IMR-90 (cell line): Measurements from ENCODE around the gene TNNC2. TPM values are rescaled to one million over a fixed set of nuclear protein-coding genes. Genes with fewer than 3 reads are reported as not detected.

Experiments
- ATAC-seq: fragments of 200-7000 bp; cut with Tn5 transposase; 2 replicates; pipeline ENCODE4 v1.9.1; 2020; ENCODE audit warnings: low read depth, mild to moderate bottlenecking, moderate library complexity
- BruUV-seq: library from RNA; stranded (reverse); fragments of 400-500 nt; replicated peaks from 2 replicates; lab custom pipeline; 2021; lab: Mats Ljungman, UMichigan
- CTCF ChIA-PET: fragments of 300-600 bp; formaldehyde crosslinking; extraction: SDS; loops from one replicate; lab custom pipeline; 2021; ENCODE audit warnings: antibody characterized with exemption; lab: Yijun Ruan, JAX
- POLR2A ChIA-PET: fragments of 300-600 bp; sonication (Branson Sonifier 250); formaldehyde crosslinking; loops from one replicate; lab custom pipeline; 2022; ENCODE audit warnings: antibody characterized with exemption; ENCODE audit not compliant: unreplicated experiment; lab: Charles Lee
- DNase-seq: peaks from one replicate; pipeline ENCODE4 v3.0.0; 2013
- H2AFZ ChIP-seq: replicated peaks from 2 replicates; pipeline ENCODE3; 2013; ENCODE audit warnings: low read length, mild to moderate bottlenecking; ENCODE audit not compliant: poor library complexity
- H2AK5ac ChIP-seq: 2 replicates; pipeline ENCODE4 v1.6.1; 2013; ENCODE audit warnings: low read depth, low read length, inconsistent platforms
- H2AK9ac ChIP-seq: replicated peaks from 2 replicates; pipeline ENCODE3; 2013; ENCODE audit warnings: mild to moderate bottlenecking, low read depth, low read length, moderate library complexity; ENCODE audit not compliant: poor library complexity
- H2BK120ac ChIP-seq: 2 replicates; pipeline ENCODE4 v1.6.1; 2013; ENCODE audit warnings: low read depth, low read length, inconsistent platforms
- H2BK15ac ChIP-seq: 3 replicates; pipeline ENCODE4 v1.6.1; 2013; ENCODE audit warnings: low read depth, low read length, inconsistent platforms
- H2BK20ac ChIP-seq: 2 replicates; pipeline ENCODE4 v1.6.1; 2013; ENCODE audit warnings: low read depth, mild to moderate bottlenecking, inconsistent platforms, low read length, moderate library complexity
- H2BK5ac ChIP-seq: 2 replicates; pipeline ENCODE4 v1.6.1; 2013; ENCODE audit warnings: mild to moderate bottlenecking, low read depth, low read length, inconsistent platforms; ENCODE audit not compliant: poor library complexity, severe bottlenecking
- H3K14ac ChIP-seq: replicated peaks from 2 replicates; pipeline ENCODE4 v1.6.1; 2013; ENCODE audit warnings: low read depth, low read length, inconsistent platforms
- H3K18ac ChIP-seq: 2 replicates; pipeline ENCODE4 v1.6.1; 2013; ENCODE audit warnings: low read depth, low read length, control low read depth
- H3K23ac ChIP-seq: 2 replicates; pipeline ENCODE4 v1.6.1; 2013; ENCODE audit warnings: low read depth, low read length, inconsistent platforms
- H3K27ac ChIP-seq: 2 replicates; pipeline ENCODE4 v1.5.1; 2013; ENCODE audit warnings: mild to moderate bottlenecking, control low read depth, low read length; ENCODE audit not compliant: insufficient read depth
- H3K27me3 ChIP-seq: 2 replicates; pipeline ENCODE4 v1.6.1; 2013; ENCODE audit warnings: low read length; ENCODE audit not compliant: control insufficient read depth, insufficient read depth
- H3K36me3 ChIP-seq: 2 replicates; pipeline ENCODE4 v1.6.1; 2013; ENCODE audit warnings: low read length, mixed read lengths; ENCODE audit not compliant: control insufficient read depth, insufficient read depth
- H3K4ac ChIP-seq: 2 replicates; pipeline ENCODE4 v1.6.1; 2013; ENCODE audit warnings: low read depth, low read length, inconsistent platforms
- H3K4me1 ChIP-seq: 2 replicates; pipeline ENCODE4 v1.6.1; 2013; ENCODE audit warnings: low read length, mixed read lengths; ENCODE audit not compliant: control insufficient read depth, insufficient read depth
- H3K4me2 ChIP-seq: 2 replicates; pipeline ENCODE4 v1.6.1; 2013; ENCODE audit warnings: low read depth, mild to moderate bottlenecking, control low read depth, low read length, moderate library complexity
- H3K4me3 ChIP-seq: 2 replicates; pipeline ENCODE4 v1.5.1; 2013; ENCODE audit warnings: low read depth, mild to moderate bottlenecking, control low read depth, low read length, moderate library complexity; ENCODE audit not compliant: insufficient read depth
- H3K56ac ChIP-seq: 2 replicates; pipeline ENCODE4 v1.6.1; 2013; ENCODE audit warnings: low read length, inconsistent platforms; ENCODE audit not compliant: insufficient read depth; ENCODE audit errors: extremely low read depth
- H3K79me1 ChIP-seq, 2 experiments: 2 replicates each; pipeline ENCODE4 v1.6.1; 2013; ENCODE audit warnings: low read length in 2 of 2, inconsistent platforms in 1 of 2, low read depth in 1 of 2
- H3K9ac ChIP-seq: 2 replicates; pipeline ENCODE4 v1.6.1; 2013; ENCODE audit warnings: low read depth, low read length, control low read depth
- H3K9me1 ChIP-seq: 2 replicates; pipeline ENCODE4 v1.6.1; 2013; ENCODE audit warnings: low read length, inconsistent platforms; ENCODE audit not compliant: insufficient read depth
- H3K9me3 ChIP-seq: 2 replicates; pipeline ENCODE4 v1.6.1; 2013; ENCODE audit warnings: low read length; ENCODE audit not compliant: control insufficient read depth, insufficient read depth
- H4K20me1 ChIP-seq: 2 replicates; pipeline ENCODE4 v1.6.1; 2013; ENCODE audit warnings: low read length, inconsistent platforms; ENCODE audit not compliant: insufficient read depth
- H4K5ac ChIP-seq: 2 replicates; pipeline ENCODE4 v1.6.1; 2013; ENCODE audit warnings: mild to moderate bottlenecking, low read depth, low read length, control low read depth
- H4K8ac ChIP-seq, 2 experiments: 2 replicates each; pipeline ENCODE4 v1.6.1; 2013; ENCODE audit warnings: low read depth in 2 of 2, low read length in 2 of 2, control low read depth in 1 of 2, inconsistent platforms in 1 of 2
- H4K91ac ChIP-seq: 2 replicates; pipeline ENCODE4 v1.6.1; 2013; ENCODE audit warnings: low read depth, low read length, inconsistent platforms; ENCODE audit not compliant: insufficient read depth
- BHLHE40 ChIP-seq: fragments of 150-350 bp; IDR thresholded peaks from 2 replicates; pipeline ENCODE4 v1.6.1; 2016; ENCODE audit warnings: mild to moderate bottlenecking, low read depth, low read length
- CEBPB ChIP-seq: IDR thresholded peaks from 2 replicates; pipeline ENCODE4 v1.6.1; 2012; ENCODE audit warnings: low read depth, low read length, improper control_type of control experiment
- CHD1 ChIP-seq: IDR thresholded peaks from 2 replicates; pipeline ENCODE4 v1.6.1; 2012; ENCODE audit warnings: low read depth, low read length, improper control_type of control experiment
- CTCF ChIP-seq: conservative IDR thresholded peaks from 2 replicates; pipeline ENCODE4 v1.5.1; 2012; ENCODE audit warnings: mild to moderate bottlenecking, low read depth, low read length, improper control_type of control experiment
- FOS ChIP-seq: fragments of 150-350 bp; IDR thresholded peaks from 2 replicates; pipeline ENCODE4 v1.6.1; 2016; ENCODE audit warnings: low read depth, low read length
- MAFK ChIP-seq: IDR thresholded peaks from 2 replicates; pipeline ENCODE4 v1.6.1; 2012; ENCODE audit warnings: low read depth, low read length, improper control_type of control experiment
- MAZ ChIP-seq: IDR thresholded peaks from 2 replicates; pipeline ENCODE4 v1.6.1; 2012; ENCODE audit warnings: low read depth, mild to moderate bottlenecking, low read length, improper control_type of control experiment, moderate library complexity, borderline replicate concordance
- MXI1 ChIP-seq: IDR thresholded peaks from 2 replicates; pipeline ENCODE4 v1.6.1; 2012; ENCODE audit warnings: low read depth, mild to moderate bottlenecking, low read length, moderate library complexity, borderline replicate concordance
- NFE2L2 ChIP-seq: fragments of 150-350 bp; IDR thresholded peaks from 2 replicates; pipeline ENCODE4 v1.6.1; 2016; ENCODE audit warnings: low read depth, mild to moderate bottlenecking, low read length
- POLR2A ChIP-seq: IDR thresholded peaks from 2 replicates; pipeline ENCODE4 v1.6.1; 2012; ENCODE audit warnings: mild to moderate bottlenecking, low read depth, low read length
- RAD21 ChIP-seq: IDR thresholded peaks from 2 replicates; pipeline ENCODE4 v1.6.1; 2012; ENCODE audit warnings: low read length, improper control_type of control experiment
- RCOR1 ChIP-seq: IDR thresholded peaks from 2 replicates; pipeline ENCODE4 v1.6.1; 2012; ENCODE audit warnings: mild to moderate bottlenecking, low read length, improper control_type of control experiment; ENCODE audit not compliant: insufficient replicate concordance
- RFX5 ChIP-seq: IDR thresholded peaks from 2 replicates; pipeline ENCODE4 v1.8.0; 2012; ENCODE audit warnings: low read depth, mild to moderate bottlenecking, low read length, moderate library complexity
- SMC3 ChIP-seq: fragments of 150-350 bp; IDR thresholded peaks from 2 replicates; pipeline ENCODE4 v1.6.1; 2016; ENCODE audit warnings: low read depth, mild to moderate bottlenecking, antibody characterized with exemption, low read length, moderate library complexity
- WGBS, 2 experiments: methylation state at CpG; one replicate each; pipeline versions ENCODE4 v1.1.5 to v1.1.7; 2013; ENCODE audit warnings: missing lambda C conversion rate in 2 of 2; ENCODE audit not compliant: insufficient read length in 1 of 2; ENCODE audit errors: extremely low coverage in 2 of 2; 5-methylcytosine and 5-hydroxymethylcytosine counted together
- dilution Hi-C: fragments of 300-500 bp; cut with HindIII; formaldehyde crosslinking; loops from one replicate; pipeline ENCODE4 v1.14.3; 2018; ENCODE audit warnings: low sequenced_read_pairs; ENCODE audit not compliant: unreplicated experiment
- in situ Hi-C: fragments of 300-500 bp; cut with MboI; formaldehyde crosslinking; loops from 3 replicates; pipeline ENCODE4 v1.14.3; 2019; ENCODE audit warnings: low sequenced_read_pairs, inconsistent platforms, mixed read lengths
- intact Hi-C: fragments of 100-400 bp; cut with micrococcal nuclease; formaldehyde crosslinking; loops from 2 replicates; pipeline ENCODE4 v1.10.0; 2022
- polyA plus RNA-seq, 3 experiments: library from polyadenylated mRNA; depleted of rRNA; stranded (reverse); fragments of >200 nt; gene quantifications; 2 replicates each; pipeline ENCODE4 v1.2.3, GENCODE V29; 2012; ENCODE audit warnings: low replicate concordance in 1 of 3
- total RNA-seq: library from RNA; depleted of rRNA; stranded (reverse); fragments of >200 nt; gene quantifications from 2 replicates; pipeline ENCODE4 v1.2.3, GENCODE V29; 2012
- TF ChIP-seq, protein P1 (sequence below): fragments of 150-350 bp; IDR thresholded peaks from 2 replicates; pipeline ENCODE4 v1.6.1; 2017; ENCODE audit warnings: mild to moderate bottlenecking, antibody characterized with exemption, low read length, low read depth
- TF ChIP-seq, protein P2 (sequence below): fragments of 150-350 bp; IDR thresholded peaks from 2 replicates; pipeline ENCODE4 v1.6.1; 2016; ENCODE audit warnings: low read depth, mild to moderate bottlenecking, low read length, moderate library complexity, borderline replicate concordance

The TNNC2 gene
- total and polyA plus RNA-seq, 2 of the 4 experiments (the other 2 are of a cell fraction), result 0.46 TPM; not detected in 1

- peaks cover 43% of the 10 kb centered on the region for H3K4me1 ChIP-seq
- peak overlapping the region; percentile 39 for H3K14ac ChIP-seq
- ATAC-seq (no peak), DNase-seq (no peak)
- peak overlapping the region; percentile 81 for H2AK9ac ChIP-seq
- H2AFZ ChIP-seq, result no peak overlapping the region
- dilution Hi-C loops, result no loop called here
- peak overlapping the region; percentile 12; the same call in 1 of the 2 replicates for H3K9ac ChIP-seq
- H4K91ac ChIP-seq, result peak overlapping the region; percentile 97
- H2BK5ac ChIP-seq, result peak overlapping the region; percentile 100
- H3K9me3 ChIP-seq, result no peaks in the 10 kb centered on the region
- CTCF ChIA-PET, result interaction anchor here (0.5 to 2.5 kb wide), 3 partner anchors 9 to 406 kb away, joined by 3 to 16 read pairs (median 5); no protein-coding TSS in a partner anchor
- H2BK20ac ChIP-seq, result peak overlapping the region; percentile 97
- in situ Hi-C loops, result loop anchor here (25.0 kb wide), 3 partner anchors 743 to 1843 kb away; partner anchors contain the start of gene TTPAL
- H4K8ac ChIP-seq, result peak overlapping the region; percentile 60 to 94
- POLR2A ChIA-PET, result no interaction called here
- peak overlapping the region; percentile 92 for H4K5ac ChIP-seq
- no peaks in the 10 kb centered on the region for H3K79me1 ChIP-seq
- no peak overlapping the region for H3K4me3 ChIP-seq
- H3K27ac ChIP-seq, result peak overlapping the region; percentile 96
- BruUV-seq, result no TSS peak
- no peaks in the 10 kb centered on the region for H3K36me3 ChIP-seq
- peaks cover 11% of the 10 kb centered on the region for H4K20me1 ChIP-seq
- H3K56ac ChIP-seq, result peak overlapping the region; percentile 13; the same call in 1 of the 2 replicates
- peak overlapping the region; percentile 94 for H2BK120ac ChIP-seq
- peak overlapping the region; percentile 67; the same call in 1 of the 2 replicates for H3K23ac ChIP-seq
- 43% methylated on average over 1 of the region's 4 CpGs; no CpG with 5 or more reads in 1 of the 2 experiments for WGBS, 2 experiments
- peaks cover 9% of the 10 kb centered on the region for H3K27me3 ChIP-seq
- peak overlapping the region; percentile 5 for H3K4me2 ChIP-seq
- peak overlapping the region; percentile 94 for H2AK5ac ChIP-seq
- TF ChIP-seq FOS, result no peak
- no peak for TF ChIP-seq POLR2A
- no peak for TF ChIP-seq CHD1
- no peak for TF ChIP-seq NFE2L2
- no peak for TF ChIP-seq CEBPB
- no peak for TF ChIP-seq RFX5
- TF ChIP-seq, protein P1, sequence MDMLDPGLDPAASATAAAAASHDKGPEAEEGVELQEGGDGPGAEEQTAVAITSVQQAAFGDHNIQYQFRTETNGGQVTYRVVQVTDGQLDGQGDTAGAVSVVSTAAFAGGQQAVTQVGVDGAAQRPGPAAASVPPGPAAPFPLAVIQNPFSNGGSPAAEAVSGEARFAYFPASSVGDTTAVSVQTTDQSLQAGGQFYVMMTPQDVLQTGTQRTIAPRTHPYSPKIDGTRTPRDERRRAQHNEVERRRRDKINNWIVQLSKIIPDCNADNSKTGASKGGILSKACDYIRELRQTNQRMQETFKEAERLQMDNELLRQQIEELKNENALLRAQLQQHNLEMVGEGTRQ, result no peak
- TF ChIP-seq CTCF, result no peak
- TF ChIP-seq, protein P2, sequence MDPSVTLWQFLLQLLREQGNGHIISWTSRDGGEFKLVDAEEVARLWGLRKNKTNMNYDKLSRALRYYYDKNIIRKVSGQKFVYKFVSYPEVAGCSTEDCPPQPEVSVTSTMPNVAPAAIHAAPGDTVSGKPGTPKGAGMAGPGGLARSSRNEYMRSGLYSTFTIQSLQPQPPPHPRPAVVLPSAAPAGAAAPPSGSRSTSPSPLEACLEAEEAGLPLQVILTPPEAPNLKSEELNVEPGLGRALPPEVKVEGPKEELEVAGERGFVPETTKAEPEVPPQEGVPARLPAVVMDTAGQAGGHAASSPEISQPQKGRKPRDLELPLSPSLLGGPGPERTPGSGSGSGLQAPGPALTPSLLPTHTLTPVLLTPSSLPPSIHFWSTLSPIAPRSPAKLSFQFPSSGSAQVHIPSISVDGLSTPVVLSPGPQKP, result no peak
- TF ChIP-seq RAD21, result no peak
- no peak for TF ChIP-seq MAFK
- TF ChIP-seq BHLHE40, result no peak
- TF ChIP-seq RCOR1, result no peak
- TF ChIP-seq MAZ, result no peak
- no peak for TF ChIP-seq SMC3
- TF ChIP-seq MXI1, result no peak
- H3K9me1 ChIP-seq, result peaks cover 31% of the 10 kb centered on the region
- peak overlapping the region; percentile 100 for H3K18ac ChIP-seq
- H2BK15ac ChIP-seq, result peak overlapping the region; percentile 94; the same call in 2 of the 3 replicates
- peak overlapping the region; percentile 91 for H3K4ac ChIP-seq
- intact Hi-C loops, result no loop called here
Measured at GRCh38 chr20:45780159-45780558, 47.0 kb downstream of the TNNC2 start.
